ENCODE data around the gene SYVN1.

SYVN1 gene

GRCh38 chr11:65102142-65103095, 31.9 kb downstream of the SYVN1 start:
- TF ChIP-seq GATA2 (IDR thresholded peaks at IDR 0.05; ENCODE audit: low read depth, low read length) (no peak), GATA3 (IDR thresholded peaks at IDR 0.05; ENCODE audit: low read depth, low read length) (no peak)

- TF ChIP-seq GATA2 (IDR thresholded peaks at IDR 0.05; ENCODE audit: low read depth, low read length) (no peak), GATA3 (IDR thresholded peaks at IDR 0.05; ENCODE audit: low read depth, low read length) (no peak)
These were observed 33.5 kb downstream of the SYVN1 start for GRCh38 chr11:65100674-65101350.

GRCh38 chr11:65096926-65097325, 37.4 kb downstream of the SYVN1 start:
- TF ChIP-seq GATA3 (IDR thresholded peaks at IDR 0.05; ENCODE audit: low read depth, low read length) (no peak), GATA2 (IDR thresholded peaks at IDR 0.05; ENCODE audit: low read depth, low read length) (no peak)

GRCh38 chr11:65095974-65096806, 38.1 kb downstream of the SYVN1 start, which contains the start of gene VPS51:
VPS51 (plus strand) TSS chr11:65096214; CDS start chr11:65096251, 37 bp downstream.
- 0 out of 2 replicates have a peak, but pooled peaks have one; percentile 25 for TF ChIP-seq GATA2 (IDR thresholded peaks at IDR 0.05; ENCODE audit: low read depth, low read length)
- no peak for TF ChIP-seq GATA3 (IDR thresholded peaks at IDR 0.05; ENCODE audit: low read depth, low read length)

- no peak for TF ChIP-seq GATA3 (IDR thresholded peaks at IDR 0.05; ENCODE audit: low read depth, low read length)
- TF ChIP-seq GATA2 (IDR thresholded peaks at IDR 0.05; ENCODE audit: low read depth, low read length) = no peak
These were observed 38.9 kb downstream of the SYVN1 start for GRCh38 chr11:65095427-65095826.

GRCh38 chr11:65090628-65091027, 43.7 kb downstream of the SYVN1 start:
- TF ChIP-seq GATA2 (IDR thresholded peaks at IDR 0.05; ENCODE audit: low read depth, low read length) (no peak), GATA3 (IDR thresholded peaks at IDR 0.05; ENCODE audit: low read depth, low read length) (no peak)

- no peak for TF ChIP-seq GATA2 (IDR thresholded peaks at IDR 0.05; ENCODE audit: low read depth, low read length)
These were observed 44.7 kb downstream of the SYVN1 start for GRCh38 chr11:65089621-65090020.

GRCh38 chr11:65087827-65088226, 46.5 kb downstream of the SYVN1 start:
- TF ChIP-seq GATA2 (IDR thresholded peaks at IDR 0.05; ENCODE audit: low read depth, low read length) = no peak
- TF ChIP-seq GATA3 (IDR thresholded peaks at IDR 0.05; ENCODE audit: low read depth, low read length) = no peak

- no peak for TF ChIP-seq GATA3 (IDR thresholded peaks at IDR 0.05; ENCODE audit: low read depth, low read length)
- no peak for TF ChIP-seq GATA2 (IDR thresholded peaks at IDR 0.05; ENCODE audit: low read depth, low read length)
These were observed 47.1 kb downstream of the SYVN1 start for GRCh38 chr11:65087216-65087615.

GRCh38 chr11:65086809-65087208, 47.5 kb downstream of the SYVN1 start:
- TF ChIP-seq GATA3 (IDR thresholded peaks at IDR 0.05; ENCODE audit: low read depth, low read length) (no peak), GATA2 (IDR thresholded peaks at IDR 0.05; ENCODE audit: low read depth, low read length) (no peak)

GRCh38 chr11:65085446-65085845, 48.9 kb downstream of the SYVN1 start:
- TF ChIP-seq GATA2 (IDR thresholded peaks at IDR 0.05; ENCODE audit: low read depth, low read length) = no peak
- TF ChIP-seq GATA3 (IDR thresholded peaks at IDR 0.05; ENCODE audit: low read depth, low read length) = no peak

GRCh38 chr11:65084598-65085375, 49.5 kb downstream of the SYVN1 start:
- TF ChIP-seq GATA3 (IDR thresholded peaks at IDR 0.05; ENCODE audit: low read depth, low read length) (no peak), GATA2 (IDR thresholded peaks at IDR 0.05; ENCODE audit: low read depth, low read length) (no peak)
